ENCODE data around the gene FAS.
"Not testable (repeated sequence)": the region's sequence is repeated elsewhere in the genome, so short reads cannot be mapped to it uniquely, and the experiment has no call there.

The FAS gene

DNA sequence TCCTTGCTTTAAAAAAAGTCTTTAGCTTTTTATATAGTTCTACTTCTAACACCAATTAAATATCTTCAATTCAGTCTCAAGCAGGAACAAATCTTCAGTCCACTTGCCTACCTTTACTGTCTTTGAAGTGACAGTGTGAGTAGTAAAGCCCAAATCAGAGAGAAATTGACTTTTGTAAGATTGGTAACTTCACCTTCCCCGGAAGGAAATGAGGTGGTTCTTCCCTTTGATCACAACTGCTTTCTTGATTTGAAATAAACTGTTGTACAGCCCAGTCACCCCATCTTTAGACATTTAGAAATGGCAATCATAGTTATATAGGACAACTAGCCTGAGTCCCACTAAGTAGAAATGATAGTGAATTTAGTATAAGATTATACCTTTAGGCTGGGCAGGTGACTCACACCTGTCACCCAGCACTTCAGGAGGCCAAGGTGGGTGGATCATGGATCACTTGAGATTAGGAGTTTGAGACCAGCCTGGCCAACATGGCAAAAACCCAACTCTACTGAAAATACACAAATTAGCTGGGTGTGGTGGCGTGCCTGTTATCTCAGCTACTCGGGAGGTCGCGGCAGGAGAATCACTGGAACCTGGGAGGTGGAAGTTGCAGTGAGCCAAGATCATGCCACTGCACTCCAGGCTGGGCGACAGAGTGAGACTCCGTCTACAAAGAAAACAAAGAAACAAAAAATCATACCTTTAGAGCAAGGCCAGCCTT lies 4.7 kb downstream of the FAS start:
- DNase-seq = no peak

GRCh38 chr10:88996927-88997326 lies 6.3 kb downstream of the FAS start:
- no peak for DNase-seq

GRCh38 chr10:88999625-89000024 lies 9.0 kb downstream of the FAS start:
- no peak for DNase-seq

- peak; percentile 30 to 46 for DNase-seq
These were observed 10.6 kb downstream of the FAS start for GRCh38 chr10:89001024-89001728.

- DNase-seq = no peak
These were observed 11.1 kb downstream of the FAS start for GRCh38 chr10:89001729-89002072.

GRCh38 chr10:89002226-89002978 lies 11.8 kb downstream of the FAS start:
- no peak for DNase-seq

DNA sequence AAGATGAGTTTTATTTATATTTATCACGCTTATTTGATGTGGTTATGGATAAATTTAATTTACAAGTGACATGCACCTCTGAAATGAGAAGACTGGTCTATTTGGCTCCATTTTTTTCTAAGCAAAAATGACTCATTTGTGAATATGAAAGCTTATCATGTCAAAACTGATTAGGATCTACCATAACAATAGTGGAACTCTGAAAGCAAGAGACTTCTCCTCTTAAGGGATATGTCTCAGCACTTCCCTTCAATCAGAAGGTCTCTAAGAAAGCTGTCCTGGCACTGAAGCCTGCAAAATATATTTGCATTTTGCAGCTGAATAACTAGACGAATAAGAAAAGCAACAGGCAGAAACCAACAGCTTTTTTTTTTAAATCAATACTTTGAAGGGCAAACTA lies 12.7 kb downstream of the FAS start:
- no peak for DNase-seq

DNA sequence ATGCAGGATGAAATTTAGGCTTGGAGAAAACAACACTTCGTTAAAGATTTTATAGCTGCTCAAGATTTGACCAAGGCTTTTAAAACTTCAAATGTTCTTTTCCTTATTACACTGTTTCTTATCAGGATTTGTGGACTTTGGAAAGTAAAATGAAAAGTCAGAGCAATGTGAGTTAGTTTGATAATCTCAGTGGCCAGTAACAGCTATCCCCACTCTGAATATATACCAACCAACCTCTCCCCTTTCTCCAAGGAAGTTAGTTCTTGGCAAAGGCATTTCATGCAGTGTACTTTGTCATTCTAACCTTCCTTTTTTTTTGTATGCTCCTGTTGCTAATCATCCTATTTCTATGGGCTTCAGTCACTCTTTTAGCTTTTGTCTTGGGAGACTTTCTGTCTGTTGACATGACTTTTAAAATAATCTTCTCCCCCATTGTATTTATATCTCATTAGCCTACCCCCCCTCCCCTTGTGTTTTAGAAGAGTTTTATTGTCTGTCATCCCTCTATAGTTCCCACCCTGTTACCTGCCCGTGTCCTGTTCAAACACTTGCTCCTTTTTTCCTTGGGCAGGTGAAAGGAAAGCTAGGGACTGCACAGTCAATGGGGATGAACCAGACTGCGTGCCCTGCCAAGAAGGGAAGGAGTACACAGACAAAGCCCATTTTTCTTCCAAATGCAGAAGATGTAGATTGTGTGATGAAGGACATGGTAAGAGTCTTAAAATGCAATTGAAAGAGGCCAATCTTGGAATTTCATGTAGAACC lies 16.7 kb downstream of the FAS start:
- DNase-seq = no peak

GRCh38 chr10:89018700-89019346 lies 28.2 kb downstream of the FAS start:
- not testable (repeated sequence) for DNase-seq

DNA sequence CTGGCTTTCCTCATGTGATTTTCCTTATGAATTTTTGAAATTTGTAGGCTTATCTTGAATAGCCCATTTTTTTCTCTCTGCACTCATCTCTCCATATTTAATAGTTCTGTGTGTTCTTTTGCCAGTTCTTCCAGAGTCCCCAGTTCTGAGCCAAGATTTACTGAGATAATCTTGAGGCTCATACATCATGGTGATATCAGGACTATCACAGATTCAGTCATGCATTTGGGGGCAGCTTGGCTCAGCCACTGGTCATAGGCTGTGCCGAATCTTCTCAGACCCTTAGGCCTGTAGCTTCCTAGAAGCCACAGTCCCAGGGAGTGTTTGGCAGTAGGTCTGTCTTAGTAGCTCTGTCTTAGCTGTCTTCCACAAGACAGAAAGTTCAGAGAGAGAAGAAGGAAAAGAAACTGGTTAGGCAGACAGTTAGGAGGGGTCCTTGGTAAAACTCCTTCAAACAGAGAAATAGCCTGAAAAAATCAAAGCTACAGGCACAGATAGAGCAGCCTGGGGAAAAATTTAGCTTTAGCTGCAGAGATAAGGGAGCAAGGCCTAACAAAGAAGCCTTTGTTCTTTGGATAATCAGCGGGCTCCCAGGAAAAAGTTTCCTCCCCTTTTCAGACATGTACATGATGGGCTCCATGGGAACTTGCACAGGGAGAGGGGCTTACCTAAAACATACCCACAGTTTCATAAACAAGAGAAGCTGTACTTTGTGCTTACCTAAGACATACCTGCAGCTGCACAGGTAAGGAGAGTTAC lies 29.1 kb downstream of the FAS start:
- no peak for DNase-seq

- not testable (repeated sequence) for DNase-seq
These were observed 30.9 kb downstream of the FAS start for GRCh38 chr10:89021526-89021925.

GRCh38 chr10:89022734-89023133 lies 32.1 kb downstream of the FAS start:
- DNase-seq = no peak

- DNase-seq = no peak
These were observed 34.9 kb downstream of the FAS start for GRCh38 chr10:89025453-89025852.

GRCh38 chr10:89029181-89029580 lies 38.6 kb downstream of the FAS start:
- no peak for DNase-seq

DNA sequence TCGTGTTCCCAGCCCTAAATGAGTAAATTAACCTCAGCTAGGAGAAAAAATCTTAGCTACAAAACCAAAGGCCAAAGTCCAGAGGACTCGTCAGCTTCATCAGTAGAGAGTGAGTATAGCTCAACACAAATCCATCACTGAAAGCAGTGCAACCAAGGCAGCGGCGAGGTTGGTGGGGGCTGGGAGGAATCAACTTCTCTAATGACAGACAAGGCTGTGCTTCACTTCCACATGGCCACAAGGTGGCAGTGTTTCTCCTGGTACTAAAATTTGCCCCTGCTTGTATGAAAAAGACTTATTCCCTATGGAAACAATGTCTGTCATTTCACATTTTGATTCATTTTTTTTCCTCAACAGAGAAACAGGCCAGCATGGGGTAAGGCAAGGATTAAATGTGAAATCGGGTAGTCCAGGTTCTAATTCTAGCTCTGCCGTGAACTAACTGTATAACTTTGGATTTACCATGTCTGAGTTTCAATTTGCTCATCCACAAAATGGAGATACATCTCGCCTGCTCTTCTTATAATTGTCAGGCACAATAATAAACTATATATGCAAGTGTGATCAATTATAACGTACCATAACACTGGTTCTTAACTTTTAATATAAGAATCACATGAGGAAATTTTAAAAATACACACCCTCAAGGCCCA lies 39.3 kb downstream of the FAS start:
- peak; percentile 67 to 75 for DNase-seq

GRCh38 chr10:89030791-89031190 lies 40.2 kb downstream of the FAS start:
- DNase-seq = no peak

GRCh38 chr10:89032141-89032891 lies 41.7 kb downstream of the FAS start:
- DNase-seq = peak; percentile 40 to 41

DNA sequence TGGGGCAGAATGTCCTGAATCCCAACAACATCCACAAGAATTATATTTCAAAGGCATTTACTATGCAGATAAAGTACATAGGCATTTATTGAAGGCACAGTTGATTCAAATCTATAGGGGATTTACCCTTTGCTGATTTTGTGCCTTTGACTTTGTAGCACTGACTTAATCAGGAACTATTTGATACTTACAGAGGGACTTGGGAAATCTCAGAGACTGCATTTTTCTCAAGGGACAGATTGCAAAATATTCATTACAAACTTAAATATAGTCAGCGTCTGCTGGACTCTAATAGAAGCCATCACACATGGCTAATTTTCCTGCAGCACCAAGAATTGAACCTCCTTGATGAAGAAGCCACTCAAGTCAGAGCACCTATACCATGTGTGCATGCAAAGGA lies 44.9 kb downstream of the FAS start:
- DNase-seq = no peak

DNA sequence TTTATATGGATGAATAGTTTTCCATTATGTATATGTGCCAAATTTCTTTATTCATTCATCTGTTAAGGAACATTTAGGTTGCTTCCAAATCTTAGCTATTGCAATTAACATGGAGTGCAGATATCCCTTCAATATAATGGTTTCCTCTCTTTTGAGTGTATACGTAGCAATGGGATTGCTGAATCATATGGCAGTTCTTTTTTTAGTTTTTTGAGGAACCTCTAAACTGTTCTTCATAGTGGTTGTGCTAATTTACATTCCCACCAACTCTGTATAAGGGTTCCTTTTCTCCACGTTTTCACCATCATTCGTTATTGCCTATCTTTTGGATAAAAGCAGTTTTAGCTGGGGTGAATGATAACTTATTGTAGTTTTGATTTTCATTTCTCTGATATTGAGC lies 46.5 kb downstream of the FAS start:
- DNase-seq = no peak

- no peak for DNase-seq
These were observed 52.0 kb downstream of the FAS start for GRCh38 chr10:89042562-89042961.

DNA sequence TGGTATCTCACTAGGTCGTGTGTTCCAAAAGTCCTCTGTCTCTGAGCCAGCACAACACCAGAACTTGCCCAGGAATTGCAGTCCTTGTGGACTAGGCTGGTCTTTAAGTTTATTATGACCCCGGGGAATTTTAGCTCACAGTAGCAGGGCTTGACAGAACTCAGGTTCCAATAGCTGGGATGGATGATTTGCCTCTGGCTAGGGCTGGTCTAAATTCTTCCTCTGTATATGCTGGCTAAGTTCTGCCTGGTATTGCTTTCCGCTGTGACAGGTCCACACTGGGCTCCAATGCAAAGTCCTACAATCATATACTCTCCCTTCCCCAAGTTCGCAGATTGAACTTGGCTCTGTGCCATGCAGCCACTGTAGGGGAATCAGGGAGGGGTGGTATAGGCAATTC lies 52.5 kb downstream of the FAS start:
- no peak for DNase-seq

Data from activated CD4-positive, alpha-beta T cell treated with anti-CD3 and anti-CD28 coated beads for 4 hours (primary cell).